ENCODE data around the gene ZDHHC22. TPM values are rescaled to one million over a fixed set of nuclear protein-coding genes. Genes with fewer than 3 reads are reported as not detected.

ZDHHC22 gene
- total RNA-seq, 1 experiment from 2014 or later: 11.3 TPM

- Histone ChIP-seq H2AFZ (ENCODE audit: low read length) (no peak overlapping the region), H2BK5ac (ENCODE audit: insufficient read length, low read length) (no peak overlapping the region), H3K14ac (ENCODE audit: insufficient read depth, low read length) (no peak overlapping the region), H3K18ac (ENCODE audit: insufficient read length, low read depth, low read length) (no peak overlapping the region), H3K4me2 (ENCODE audit: insufficient read depth, insufficient read length, low read length) (no peak overlapping the region), H2BK12ac (ENCODE audit: insufficient read length, low read depth, low read length) (no peak overlapping the region), H4K91ac (ENCODE audit: insufficient read length, low read depth, low read length) (no peak overlapping the region), H3K9me3 (ENCODE audit: control insufficient read depth, low read depth, low read length) (no peaks in the 10 kb centered on the region), H4K5ac (ENCODE audit: insufficient read length, low read depth, low read length) (no peak overlapping the region), H3T11ph (ENCODE audit: low read length) (no peak overlapping the region), H3K56ac (ENCODE audit: insufficient read length, low read depth, low read length) (no peak overlapping the region), H3K23me2 (ENCODE audit: insufficient read length, low read depth, low read length, poor library complexity, severe bottlenecking) (peaks cover 5% of the 10 kb centered on the region), H3K4me1 (ENCODE audit: insufficient read depth, low read length) (peaks cover 15% of the 10 kb centered on the region; the same call in 1 of the 2 replicates), H3K27me3 (ENCODE audit: insufficient read depth, low read length) (no peaks in the 10 kb centered on the region), H2BK20ac (ENCODE audit: low read depth, low read length, poor library complexity, severe bottlenecking) (no peak overlapping the region), H3K9ac (ENCODE audit: extremely low read depth, insufficient read length, low read length) (no peak overlapping the region), H3K23ac (ENCODE audit: insufficient read length, low read depth, low read length) (no peak overlapping the region), H4K20me1 (ENCODE audit: control insufficient read depth, insufficient read depth, insufficient read length) (no peaks in the 10 kb centered on the region), H2BK15ac (ENCODE audit: low read depth, low read length) (no peak overlapping the region), H3K4ac (ENCODE audit: low read depth, low read length) (no peak overlapping the region), H3K27ac (ENCODE audit: insufficient read length, low read depth, low read length) (no peak overlapping the region), H3K79me2 (ENCODE audit: insufficient read depth, low read length) (peaks cover 5% of the 10 kb centered on the region; the same call in 1 of the 2 replicates), H4K8ac (replicated peaks; ENCODE audit: insufficient read length, low read depth, low read length) (no peak overlapping the region), H3K79me1 (ENCODE audit: insufficient read depth, low read depth, low read length, poor library complexity, severe bottlenecking) (no peaks in the 10 kb centered on the region), H2BK120ac (ENCODE audit: low read depth, low read length, poor library complexity, severe bottlenecking) (no peak overlapping the region), H2AK5ac (ENCODE audit: insufficient read length, low read length) (no peak overlapping the region)
- peaks cover 12 to 31% (median 23%) of the 10 kb centered on the region in 3 experiments; a peak in 6 of 7 replicates for H3K36me3 Mint-ChIP-seq (ENCODE audit: insufficient read depth in 1 of 3, low read depth in 3 of 3)
- H3K4me1 Mint-ChIP-seq: peaks cover 46 to 72% of the 10 kb centered on the region in 2 experiments
- no peak overlapping the region for H3K4me3 Mint-ChIP-seq
- no peak overlapping the region for H3K27ac Mint-ChIP-seq
- no peaks in the 10 kb centered on the region; a peak in 1 of 5 replicates for H3K9me3 Mint-ChIP-seq
- TF ChIP-seq CTCF (conservative IDR thresholded peaks at IDR 0.05): no peak
- DNase-seq: no peak
- no peaks in the 10 kb centered on the region for H3K27me3 Mint-ChIP-seq (ENCODE audit: low read depth)
Observed at GRCh38 chr14:77103475-77103874, 38.1 kb downstream of the ZDHHC22 start.

Data from H9 (cell line).